Transverse colon (tissue), 4 donors: Measurements from ENCODE around the gene BST2. TPM values are rescaled to one million over a fixed set of nuclear protein-coding genes. Genes with fewer than 3 reads are reported as not detected.

Experiments
- DNase-seq: peaks from one replicate; pipeline ENCODE4 v3.0.0-alpha.2; 2019
- H3K27ac ChIP-seq, 4 donors: fragments of 200-600 bp; sonication (generic); 2 replicates each; pipeline ENCODE4 v1.5.1; 2016 to 2018; ENCODE audit warnings: inconsistent platforms in 4 of 4
- H3K27me3 ChIP-seq: fragments of 200-600 bp; sonication (generic); 2 replicates; pipeline ENCODE4 v1.5.1; 2017; ENCODE audit warnings: inconsistent platforms
- H3K36me3 ChIP-seq, 4 donors: fragments of 200-600 bp; sonication (generic); 2 replicates each; pipeline ENCODE4 v1.5.1; 2017 to 2019; ENCODE audit warnings: inconsistent platforms in 4 of 4
- H3K4me1 ChIP-seq, 4 donors: fragments of 200-600 bp; sonication (generic); 2 replicates each; pipeline ENCODE4 v1.5.1; 2017 to 2020; ENCODE audit warnings: inconsistent platforms in 4 of 4
- H3K4me3 ChIP-seq, 4 donors: fragments of 200-600 bp; sonication (generic); 1 replicate in 1 of 4; 2 replicates in 3 of 4; pipeline versions ENCODE4 v1.5.1 to v1.6.1; 2017 to 2019; ENCODE audit warnings: inconsistent platforms in 4 of 4
- H3K9me3 ChIP-seq, 2 donors: fragments of 200-600 bp; sonication (generic); 2 replicates each; pipeline ENCODE4 v1.5.1; 2017 to 2019; ENCODE audit warnings: inconsistent platforms in 2 of 2
- CTCF ChIP-seq, 5 experiments: fragments of 200-600 bp in 3 of 5; fragments of 450-650 bp in 2 of 5; sonication (generic) in 3 of 5; IDR thresholded peaks; 1 replicate in 2 of 5; 2 replicates in 3 of 5; pipeline ENCODE4 v1.5.1; 2016 to 2017; ENCODE audit warnings: antibody characterized with exemption in 5 of 5, inconsistent platforms in 3 of 5, mild to moderate bottlenecking in 2 of 5, moderate library complexity in 1 of 5
- EP300 ChIP-seq: sonication (generic); formaldehyde crosslinking; IDR thresholded peaks from one replicate; pipeline ENCODE4 v1.6.1; 2017; ENCODE audit warnings: antibody characterized with exemption, low read depth
- POLR2A ChIP-seq: fragments of 450-650 bp; IDR thresholded peaks from one replicate; pipeline ENCODE4 v1.6.1; 2016; ENCODE audit warnings: antibody characterized with exemption, mild to moderate bottlenecking, moderate library complexity
- POLR2AphosphoS5 ChIP-seq, 3 donors: sonication (generic); formaldehyde crosslinking; IDR thresholded peaks; one replicate each; pipeline ENCODE4 v1.6.1; 2016; ENCODE audit warnings: antibody characterized with exemption in 3 of 3
- WGBS, 2 donors: methylation state at CpG; one replicate each; pipeline ENCODE4 v1.1.5; 2018; ENCODE audit warnings: low coverage in 1 of 2; 5-methylcytosine and 5-hydroxymethylcytosine counted together
- in situ Hi-C, 4 donors: fragments of 200-750 bp; cut with MboI; loops; one replicate each; pipeline versions ENCODE4 v1.15.0 to v1.15.1; 2017; ENCODE audit warnings: low sequenced_read_pairs in 3 of 4, low pct_ligation_motif_present in 1 of 4, low pct_unique_long_range_greater_than_20kb in 1 of 4
- intact Hi-C: fragments of 100-400 bp; cut with DNase I; formaldehyde crosslinking; loops from one replicate; pipeline ENCODE4 v1.15.1; 2023; ENCODE audit warnings: low total_unique reads
- total RNA-seq, 4 donors: library from RNA; depleted of rRNA; stranded (reverse); fragments of >200 nt; gene quantifications; one replicate each; pipeline ENCODE4 v1.1.0, GENCODE V29; 2016

The BST2 gene
- total RNA-seq, 4 donors from 2014 or later = 5.6 to 39.2 (median 19.9) TPM

DNA sequence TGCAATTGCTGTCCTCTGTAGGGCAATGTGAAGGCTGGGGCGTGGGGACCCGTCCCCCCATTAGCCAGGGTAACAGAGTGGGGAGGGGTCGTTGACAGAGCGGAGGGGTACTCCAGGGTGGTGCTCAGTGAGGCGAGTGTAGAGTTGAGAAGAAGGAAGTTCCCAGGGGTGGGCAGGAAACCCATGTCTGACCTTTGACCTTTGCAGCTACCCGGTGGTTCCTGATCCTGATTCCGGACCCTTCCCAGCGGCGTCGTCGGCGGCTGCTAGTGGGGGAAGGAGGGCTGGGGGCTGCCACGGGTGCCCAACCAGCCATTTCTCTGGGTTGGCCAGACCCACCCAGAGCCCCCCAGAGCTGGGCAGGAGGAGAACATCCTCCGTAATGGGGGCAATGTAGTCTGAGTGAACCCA lies 26.2 kb downstream of the BST2 start:
- Histone ChIP-seq H3K9me3 (no peaks in the 10 kb centered on the region), H3K27ac (no peak overlapping the region), H3K36me3 (no peaks in the 10 kb centered on the region), H3K4me1 (peaks cover 0 to 7% (median 2%) of the 10 kb centered on the region in 4 donors), H3K4me3 (no peak overlapping the region), H3K27me3 (peaks cover 5% of the 10 kb centered on the region)
- no peak for DNase-seq
- in situ Hi-C loops = no loop called here
- TF ChIP-seq POLR2AphosphoS5 (IDR thresholded peaks at IDR 0.05) = no peak
- no peak for TF ChIP-seq POLR2A
- no peak for TF ChIP-seq EP300
- no peak for TF ChIP-seq CTCF (IDR thresholded peaks at IDR 0.05)
- intact Hi-C loops = no loop called here
- WGBS, 2 donors = 34% methylated on average over 3 of the region's 14 CpGs; no CpG with 5 or more reads in 1 of the 2 donors

- TF ChIP-seq EP300 = no peak
- TF ChIP-seq CTCF (IDR thresholded peaks at IDR 0.05) = no peak
- TF ChIP-seq POLR2AphosphoS5 (IDR thresholded peaks at IDR 0.05) = no peak
- no peak for TF ChIP-seq POLR2A
- Histone ChIP-seq H3K27me3 (peaks cover 5% of the 10 kb centered on the region), H3K36me3 (no peaks in the 10 kb centered on the region), H3K4me3 (no peak overlapping the region), H3K4me1 (peaks cover 0 to 7% (median 2%) of the 10 kb centered on the region in 4 donors), H3K27ac (no peak overlapping the region), H3K9me3 (no peaks in the 10 kb centered on the region)
- WGBS, 2 donors = 68% methylated on average over 13 of the region's 13 CpGs; no CpG with 5 or more reads in 1 of the 2 donors
- DNase-seq = no peak
- intact Hi-C loops = no loop called here
- in situ Hi-C loops = no loop called here
Observed at GRCh38 chr19:17378271-17378670, 27.2 kb downstream of the BST2 start.

DNA sequence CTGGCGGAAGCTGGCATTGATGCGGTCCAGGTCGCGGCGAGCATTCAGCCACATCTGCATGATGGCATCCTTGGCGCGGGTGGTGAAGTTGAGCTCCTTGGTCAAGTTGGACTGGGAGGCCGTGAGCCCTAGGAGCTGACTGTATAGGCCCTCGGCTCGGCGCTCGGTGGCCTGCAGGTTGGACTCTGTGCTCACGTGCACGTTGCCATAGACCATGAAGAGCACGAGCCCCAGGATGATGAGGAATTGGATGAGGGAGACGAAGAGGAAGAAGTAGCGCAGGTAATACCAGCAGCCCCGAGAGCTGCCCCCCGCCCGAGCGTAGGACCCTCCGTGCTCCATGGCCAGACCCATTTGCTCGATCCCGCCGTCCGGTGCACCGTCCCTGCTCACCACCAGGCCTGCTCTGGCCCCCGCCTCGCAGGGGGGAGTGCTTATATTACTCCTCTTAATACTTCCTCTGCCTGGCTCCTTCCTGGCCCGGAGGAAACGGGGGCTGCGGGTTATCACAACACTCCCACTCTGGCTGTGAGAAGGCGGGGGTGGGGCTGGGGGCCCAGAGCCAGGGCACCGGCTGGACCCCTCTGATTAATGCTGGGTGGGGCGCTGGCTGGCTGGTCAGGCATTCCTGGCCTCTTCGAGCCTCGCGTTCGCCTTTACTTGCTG lies 28.4 kb downstream of the BST2 start, which contains the start of gene PLVAP:
Gene PLVAP, minus strand, starts transcription at position 408 of the 666 bp plus-strand sequence. Its CDS starts 54 bp downstream, at position 354.
- Histone ChIP-seq H3K36me3 (no peaks in the 10 kb centered on the region), H3K4me1 (no peaks in the 10 kb centered on the region), H3K4me3 (peak within 1 kb of the TSS in 1 of 4 donors; percentile 4), H3K27ac (peak within 1 kb of the TSS in 2 of 4 donors; percentile 8 to 21), H3K9me3 (no peaks in the 10 kb centered on the region), H3K27me3 (peaks cover 5% of the 10 kb centered on the region)
- peak in 2 of 3 donors; percentile 22 to 24 for TF ChIP-seq POLR2AphosphoS5 (IDR thresholded peaks at IDR 0.05)
- TF ChIP-seq CTCF (IDR thresholded peaks at IDR 0.05) = no peak
- in situ Hi-C loops = no loop called here
- intact Hi-C loops = no loop called here
- DNase-seq = no peak
- 69% methylated on average over 33 of the region's 39 CpGs; no CpG with 5 or more reads in 1 of the 2 donors for WGBS, 2 donors

GRCh38 chr19:17370026-17370587 lies 35.3 kb downstream of the BST2 start:
- H3K36me3 ChIP-seq = no peaks in the 10 kb centered on the region
- no peak for DNase-seq
- WGBS, 2 donors = 17 to 35% methylated on average over 6 to 8 of the region's 8 CpGs
- H3K27ac ChIP-seq = peak overlapping the region in 2 of 4 donors; percentile 23 to 53
- intact Hi-C loops (no loop called here), in situ Hi-C loops (no loop called here)
- no peaks in the 10 kb centered on the region for H3K27me3 ChIP-seq
- H3K4me3 ChIP-seq = no peak overlapping the region
- TF ChIP-seq POLR2A = no peak
- no peak for TF ChIP-seq CTCF (IDR thresholded peaks at IDR 0.05)
- no peak for TF ChIP-seq EP300
- peak in 1 of 3 donors; percentile 10 for TF ChIP-seq POLR2AphosphoS5 (IDR thresholded peaks at IDR 0.05)
- no peaks in the 10 kb centered on the region for H3K4me1 ChIP-seq
- H3K9me3 ChIP-seq = no peaks in the 10 kb centered on the region
